Fibroblast of villous mesenchyme (primary cell): ENCODE data around the gene FOXE3. TPM values are rescaled to one million over a fixed set of nuclear protein-coding genes. Genes with fewer than 3 reads are reported as not detected.

Experiments used
- DNase-seq: peaks from one replicate; pipeline ENCODE4 v3.0.0-alpha.2; 2010; ENCODE audit warnings: low read depth
- H3K4me3 ChIP-seq: 2 replicates; pipeline ENCODE4 v1.5.1; 2011; ENCODE audit warnings: low read depth, mild to moderate bottlenecking, low read length
- total RNA-seq: library from RNA; depleted of rRNA; stranded (reverse); fragments of >200 nt; gene quantifications from 2 replicates; pipeline ENCODE4 v1.2.3, GENCODE V29; 2012
- TF ChIP-seq, protein P1 (sequence below): IDR thresholded peaks from 2 replicates; pipeline ENCODE4 v1.5.1; 2012; ENCODE audit warnings: low read depth, mild to moderate bottlenecking, low read length; ENCODE audit not compliant: insufficient read depth

Gene FOXE3
- total RNA-seq, 1 donor: not detected

GRCh38 chr1:47433037-47433421 is 16.9 kb downstream of the FOXE3 start:
- H3K4me3 ChIP-seq: no peak overlapping the region
- DNase-seq: no peak
- TF ChIP-seq, protein P1, sequence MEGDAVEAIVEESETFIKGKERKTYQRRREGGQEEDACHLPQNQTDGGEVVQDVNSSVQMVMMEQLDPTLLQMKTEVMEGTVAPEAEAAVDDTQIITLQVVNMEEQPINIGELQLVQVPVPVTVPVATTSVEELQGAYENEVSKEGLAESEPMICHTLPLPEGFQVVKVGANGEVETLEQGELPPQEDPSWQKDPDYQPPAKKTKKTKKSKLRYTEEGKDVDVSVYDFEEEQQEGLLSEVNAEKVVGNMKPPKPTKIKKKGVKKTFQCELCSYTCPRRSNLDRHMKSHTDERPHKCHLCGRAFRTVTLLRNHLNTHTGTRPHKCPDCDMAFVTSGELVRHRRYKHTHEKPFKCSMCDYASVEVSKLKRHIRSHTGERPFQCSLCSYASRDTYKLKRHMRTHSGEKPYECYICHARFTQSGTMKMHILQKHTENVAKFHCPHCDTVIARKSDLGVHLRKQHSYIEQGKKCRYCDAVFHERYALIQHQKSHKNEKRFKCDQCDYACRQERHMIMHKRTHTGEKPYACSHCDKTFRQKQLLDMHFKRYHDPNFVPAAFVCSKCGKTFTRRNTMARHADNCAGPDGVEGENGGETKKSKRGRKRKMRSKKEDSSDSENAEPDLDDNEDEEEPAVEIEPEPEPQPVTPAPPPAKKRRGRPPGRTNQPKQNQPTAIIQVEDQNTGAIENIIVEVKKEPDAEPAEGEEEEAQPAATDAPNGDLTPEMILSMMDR: no peak

- no peak for DNase-seq
- TF ChIP-seq, protein P1: no peak
- no peak overlapping the region for H3K4me3 ChIP-seq
Observed at GRCh38 chr1:47433477-47434050, 17.5 kb downstream of the FOXE3 start.

DNA sequence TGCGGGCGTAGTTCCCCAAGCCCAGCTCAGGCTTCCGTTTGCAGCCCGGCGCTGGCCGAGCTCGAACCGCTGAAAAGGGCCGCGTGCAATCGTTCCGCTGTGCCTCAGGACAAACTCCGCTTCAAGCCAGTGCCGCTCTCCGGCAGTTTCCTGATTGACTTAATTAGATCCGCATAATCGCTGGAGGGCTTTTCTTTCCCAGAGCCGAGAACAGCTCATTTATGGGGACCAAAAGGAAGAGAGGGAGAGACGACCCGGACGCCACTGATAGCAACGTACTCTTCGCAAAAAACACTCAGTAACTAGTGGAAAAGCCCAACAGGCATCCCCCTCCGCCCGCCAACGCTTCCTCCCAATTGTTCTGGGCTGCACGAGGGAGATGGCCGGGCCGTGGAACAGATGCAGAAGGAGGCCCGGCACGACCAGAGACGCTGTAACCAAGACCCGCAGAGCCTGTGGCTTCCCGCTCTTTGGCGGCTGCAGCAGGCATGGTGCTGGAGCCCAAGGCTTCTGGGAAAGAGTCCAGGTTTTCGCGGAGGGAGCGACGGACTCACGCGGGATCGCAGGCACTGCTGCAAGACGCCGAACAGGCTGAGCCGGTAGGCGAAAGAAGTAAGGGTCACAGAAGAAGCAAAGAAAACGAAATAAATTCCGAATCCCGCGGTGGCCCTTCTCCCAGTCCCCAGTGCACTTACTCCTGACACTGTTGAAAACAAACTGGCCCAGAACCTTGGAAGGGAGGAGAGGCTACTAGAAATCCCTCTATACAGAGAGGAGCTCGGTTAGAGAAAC is 18.2 kb downstream of the FOXE3 start:
- TF ChIP-seq, protein P1: no peak
- H3K4me3 ChIP-seq: peak overlapping the region; percentile 15
- DNase-seq: peak; percentile 58

- no peak overlapping the region for H3K4me3 ChIP-seq
- no peak for DNase-seq
- TF ChIP-seq, protein P1: no peak
Observed at GRCh38 chr1:47435506-47436303, 19.6 kb downstream of the FOXE3 start.

- peak; percentile 60 for DNase-seq
- TF ChIP-seq, protein P1: peak; percentile 97
Observed at GRCh38 chr1:47436304-47436978, 20.4 kb downstream of the FOXE3 start.

GRCh38 chr1:47436979-47437446 is 20.9 kb downstream of the FOXE3 start:
- H3K4me3 ChIP-seq: peak overlapping the region; percentile 68
- DNase-seq: peak; percentile 25
- TF ChIP-seq, protein P1: no peak

More at GRCh38 chr1:47436304-47436978, 20.4 kb downstream of the FOXE3 start:
- peak overlapping the region; percentile 68 for H3K4me3 ChIP-seq
